Peyer's patch (tissue), 4 donors: Measurements from ENCODE around the gene WWC1.
"Not testable (repeated sequence)": the region's sequence is repeated elsewhere in the genome, so short reads cannot be mapped to it uniquely, and the experiment has no call there.

Source experiments
- CTCF ChIP-seq, 6 experiments: fragments of 450-650 bp in 4 of 6; fragments of 200-600 bp in 2 of 6; sonication (generic) in 1 of 6; IDR thresholded peaks; one replicate each; pipeline ENCODE4 v1.5.1; 2017 to 2019; ENCODE audit warnings: antibody characterized with exemption in 6 of 6, mild to moderate bottlenecking in 3 of 6, moderate library complexity in 1 of 6
- POLR2A ChIP-seq, 2 donors: fragments of 450-650 bp; IDR thresholded peaks; one replicate each; pipeline ENCODE4 v1.5.1; 2017; ENCODE audit warnings: antibody characterized with exemption in 2 of 2, mild to moderate bottlenecking in 2 of 2, moderate library complexity in 2 of 2

GRCh38 chr5:168435340-168435739, 143.9 kb downstream of the WWC1 start:
- not testable (repeated sequence) for TF ChIP-seq CTCF, POLR2A (IDR thresholded peaks at IDR 0.05)
